Fibroblast of skin of right biceps (primary cell): ENCODE data around the gene SLC25A26.
"Not testable (repeated sequence)": the region's sequence is repeated elsewhere in the genome, so short reads cannot be mapped to it uniquely, and the experiment has no call there.

Experiments used
- DNase-seq: peaks from one replicate; pipeline ENCODE4 v3.0.0-alpha.2; 2013

SLC25A26 gene, protein sequence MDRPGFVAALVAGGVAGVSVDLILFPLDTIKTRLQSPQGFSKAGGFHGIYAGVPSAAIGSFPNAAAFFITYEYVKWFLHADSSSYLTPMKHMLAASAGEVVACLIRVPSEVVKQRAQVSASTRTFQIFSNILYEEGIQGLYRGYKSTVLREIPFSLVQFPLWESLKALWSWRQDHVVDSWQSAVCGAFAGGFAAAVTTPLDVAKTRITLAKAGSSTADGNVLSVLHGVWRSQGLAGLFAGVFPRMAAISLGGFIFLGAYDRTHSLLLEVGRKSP

DNA sequence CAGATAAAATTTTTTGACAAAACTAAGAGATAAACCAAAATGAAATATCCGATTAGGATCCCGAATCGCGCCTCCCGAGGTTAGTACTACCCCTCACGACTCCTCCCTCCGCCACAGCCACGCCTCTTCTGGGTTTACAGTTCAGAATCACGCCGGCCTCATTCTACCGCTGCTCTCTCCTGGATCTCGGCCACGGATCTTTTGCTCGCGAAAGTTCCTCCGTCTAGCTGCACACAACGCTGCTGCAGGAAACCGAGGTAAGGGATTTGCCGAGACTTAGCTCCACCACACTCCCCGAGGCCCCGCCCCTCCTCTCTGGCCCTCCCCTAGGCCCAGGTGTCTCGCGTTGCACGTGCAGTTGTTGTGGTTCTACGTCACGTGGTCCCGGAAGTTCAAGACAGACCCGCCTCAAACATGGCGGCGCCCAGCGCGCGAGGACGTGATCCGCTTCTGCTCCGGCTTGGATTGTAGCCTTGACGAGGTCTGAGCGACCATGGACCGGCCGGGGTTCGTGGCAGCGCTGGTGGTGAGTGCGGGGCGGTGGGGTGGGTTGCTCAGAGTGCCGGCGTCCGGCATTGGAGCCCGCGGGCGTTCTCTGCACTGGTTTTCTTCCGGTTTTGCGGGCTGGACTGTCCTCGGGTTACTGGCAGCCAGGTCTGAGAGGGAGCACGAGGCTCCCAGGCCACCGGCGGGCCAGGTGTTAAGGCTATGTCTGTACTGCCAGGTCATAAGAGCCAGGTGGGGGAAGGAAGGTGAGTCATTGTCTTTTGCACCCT lies at the start of gene SLC25A26:
TSS of gene SLC25A26 (plus strand) at position 400 of the 776 bp plus-strand sequence. CDS start at position 494, 94 bp downstream.
- peak; percentile 95 for DNase-seq

DNA sequence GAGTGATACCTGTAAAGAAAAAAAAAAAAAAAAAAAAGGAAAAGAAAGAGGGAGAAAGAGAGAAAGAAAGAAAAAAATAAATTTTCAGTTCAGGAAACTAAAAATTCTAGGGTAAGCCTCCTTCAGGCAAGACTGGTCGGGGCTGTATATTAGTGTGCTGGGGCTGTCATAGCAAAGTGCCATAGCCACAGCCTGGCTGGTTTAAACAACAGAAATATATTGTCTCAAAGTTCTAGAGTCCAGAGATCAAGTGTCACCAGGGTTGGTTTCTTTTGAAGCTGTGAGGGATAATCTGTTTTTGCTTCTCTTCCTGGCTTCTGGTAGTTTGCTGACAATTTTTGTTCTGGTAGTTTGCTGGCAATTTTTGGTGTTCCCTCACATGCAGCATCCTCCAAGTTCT lies 48.4 kb upstream of the SLC25A26 start:
- DNase-seq = no peak

DNA sequence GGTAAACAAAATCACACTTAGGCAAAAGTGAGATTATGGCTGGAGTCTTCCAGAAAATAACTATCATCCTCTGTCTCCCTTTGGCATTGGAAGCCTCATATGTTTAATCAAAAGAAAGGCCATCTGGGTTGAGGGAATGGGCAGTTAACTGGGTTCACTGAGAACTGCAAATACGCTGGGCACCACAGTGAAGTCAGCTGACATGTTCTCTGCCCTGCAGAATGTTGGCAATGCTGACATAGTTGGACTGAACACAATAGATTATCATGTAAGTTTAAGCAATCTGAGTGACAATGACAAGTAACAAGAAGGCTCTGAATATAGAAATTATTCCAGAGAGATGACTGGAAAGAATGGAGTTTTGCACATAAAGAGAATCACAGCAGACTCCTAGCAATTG lies 43.8 kb upstream of the SLC25A26 start:
- no peak for DNase-seq

DNA sequence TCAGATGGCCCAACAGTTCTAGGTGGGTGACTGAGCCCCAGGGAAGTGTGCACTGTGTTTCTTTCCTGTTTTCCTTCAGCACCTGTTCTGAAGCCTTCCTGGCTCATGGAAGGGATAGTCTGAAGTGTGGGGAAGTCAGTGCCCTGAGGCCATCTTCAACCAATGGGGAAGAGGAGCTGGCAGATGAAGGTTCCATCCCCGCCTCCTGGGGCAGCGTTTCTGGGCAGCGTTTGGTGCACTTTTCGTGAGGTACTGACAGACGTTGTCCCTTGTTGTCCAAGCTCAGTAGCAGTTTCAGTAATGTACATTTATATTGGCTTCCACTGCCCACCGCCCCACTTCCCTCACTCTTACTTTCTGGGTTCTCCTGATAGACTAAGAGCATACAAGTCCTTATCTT lies 42.6 kb upstream of the SLC25A26 start:
- no peak for DNase-seq

DNA sequence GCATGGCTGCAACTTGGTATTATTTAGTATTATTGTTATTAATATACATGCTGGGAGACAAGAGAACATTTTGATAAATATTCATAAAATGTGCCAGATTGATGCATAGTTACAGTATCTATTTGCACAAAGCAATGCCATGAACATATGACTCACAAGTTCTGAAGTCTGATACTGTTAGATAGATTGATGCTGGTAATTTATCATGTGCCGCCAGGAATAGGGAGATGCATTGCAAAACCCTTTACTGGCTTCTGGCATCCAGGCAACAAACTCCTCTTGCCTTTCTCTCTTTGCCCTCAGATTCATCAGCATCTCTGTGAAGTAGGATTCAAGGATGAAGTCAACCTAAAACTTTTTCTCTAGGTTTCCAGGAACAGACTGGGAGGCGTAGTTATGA lies 41.0 kb upstream of the SLC25A26 start:
- DNase-seq = peak; percentile 10

DNA sequence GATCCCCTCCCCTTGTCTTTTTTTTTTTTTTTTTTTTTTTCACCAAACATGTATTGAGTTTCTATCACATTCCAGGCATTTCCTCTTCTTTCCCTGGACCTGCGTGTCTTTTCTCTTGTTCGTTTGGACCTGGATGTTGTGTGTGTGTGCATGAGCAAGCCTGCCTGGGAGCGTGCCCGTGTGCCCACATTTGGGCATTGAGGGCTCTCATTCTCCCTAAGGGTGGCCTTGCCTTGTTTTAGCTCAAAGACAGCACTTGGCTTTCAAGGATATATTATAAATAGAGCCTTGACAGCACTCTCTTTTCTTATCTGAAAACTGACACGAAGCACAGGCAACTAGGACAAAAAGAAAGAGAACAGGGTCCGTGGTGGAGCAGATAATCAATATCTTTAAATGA lies 39.0 kb upstream of the SLC25A26 start:
- no peak for DNase-seq

DNA sequence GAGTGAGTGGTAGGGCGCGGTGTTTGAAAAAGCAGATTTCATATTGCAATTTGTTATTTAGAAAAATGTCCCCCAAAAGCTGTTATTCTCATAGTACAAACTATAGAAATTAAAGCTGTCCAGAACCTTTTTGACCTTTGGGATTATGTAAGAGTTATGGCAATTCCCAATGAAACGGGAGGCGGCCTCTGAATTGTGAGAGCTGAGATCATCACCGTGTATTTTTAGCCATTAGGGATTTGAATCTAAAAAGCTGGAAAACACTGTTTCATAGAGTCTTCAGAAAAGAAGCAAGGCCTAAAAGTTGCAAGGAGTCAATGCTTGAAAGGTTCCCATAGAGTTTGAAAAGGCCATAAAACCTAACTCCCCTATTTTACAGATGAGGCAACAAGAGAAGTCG lies 38.6 kb upstream of the SLC25A26 start:
- no peak for DNase-seq

DNA sequence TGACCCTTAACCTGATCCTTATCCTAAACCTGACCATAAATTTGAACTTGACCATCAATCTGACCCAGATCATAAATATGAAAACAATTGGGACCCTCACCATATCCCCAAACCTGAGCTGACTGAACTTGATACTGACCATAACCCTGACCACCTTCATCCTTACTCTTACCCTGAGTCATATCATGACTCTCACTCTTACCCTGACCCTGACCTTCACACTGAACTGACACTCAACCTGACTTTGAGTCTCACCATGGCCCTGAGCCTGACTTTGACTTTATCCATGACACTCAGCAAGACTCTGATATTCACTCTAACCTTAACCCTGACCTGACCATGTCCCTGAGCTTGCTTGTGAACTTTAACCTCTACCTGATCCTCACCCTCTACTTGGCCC lies 34.3 kb upstream of the SLC25A26 start:
- no peak for DNase-seq

DNA sequence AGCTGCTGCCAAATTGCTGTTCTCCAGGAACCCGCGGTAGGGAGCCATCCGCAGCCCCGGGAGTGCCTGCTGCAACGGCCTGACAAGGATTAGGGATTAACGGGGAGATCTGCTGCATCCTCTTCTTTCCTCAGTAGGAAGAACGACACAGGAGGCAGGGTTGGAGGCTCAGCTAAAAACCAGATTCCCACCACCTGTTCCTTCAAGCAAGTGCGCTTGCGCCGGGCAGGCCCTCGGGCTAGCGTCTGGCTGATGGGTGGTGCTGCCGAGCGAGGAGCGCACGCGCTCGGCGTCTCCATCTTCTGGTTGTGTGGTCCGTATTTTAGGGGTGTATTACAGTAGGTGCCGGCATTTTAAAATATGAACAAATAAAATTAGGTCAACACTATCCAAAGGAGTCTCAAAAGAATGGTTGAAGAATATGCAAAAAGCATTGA lies 25.4 kb upstream of the SLC25A26 start:
- peak; percentile 53 for DNase-seq

DNA sequence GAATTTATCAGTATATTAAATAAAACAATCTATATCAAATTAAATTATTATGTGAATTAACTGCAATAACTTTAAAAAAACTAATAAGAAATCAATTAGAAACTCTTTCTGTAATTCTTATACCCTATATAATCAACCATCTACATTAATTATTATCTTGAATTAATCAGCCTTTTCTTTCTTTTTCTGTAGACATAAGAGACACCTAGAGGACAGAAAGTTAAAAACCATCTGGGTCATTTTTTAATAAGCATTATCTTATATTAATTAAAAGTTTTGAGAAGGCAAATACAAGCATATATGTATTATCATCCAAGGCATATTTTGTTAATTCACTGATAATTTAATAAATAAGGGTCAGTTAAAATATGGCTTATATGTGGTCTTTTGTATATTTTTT lies 24.2 kb upstream of the SLC25A26 start:
- no peak for DNase-seq

DNA sequence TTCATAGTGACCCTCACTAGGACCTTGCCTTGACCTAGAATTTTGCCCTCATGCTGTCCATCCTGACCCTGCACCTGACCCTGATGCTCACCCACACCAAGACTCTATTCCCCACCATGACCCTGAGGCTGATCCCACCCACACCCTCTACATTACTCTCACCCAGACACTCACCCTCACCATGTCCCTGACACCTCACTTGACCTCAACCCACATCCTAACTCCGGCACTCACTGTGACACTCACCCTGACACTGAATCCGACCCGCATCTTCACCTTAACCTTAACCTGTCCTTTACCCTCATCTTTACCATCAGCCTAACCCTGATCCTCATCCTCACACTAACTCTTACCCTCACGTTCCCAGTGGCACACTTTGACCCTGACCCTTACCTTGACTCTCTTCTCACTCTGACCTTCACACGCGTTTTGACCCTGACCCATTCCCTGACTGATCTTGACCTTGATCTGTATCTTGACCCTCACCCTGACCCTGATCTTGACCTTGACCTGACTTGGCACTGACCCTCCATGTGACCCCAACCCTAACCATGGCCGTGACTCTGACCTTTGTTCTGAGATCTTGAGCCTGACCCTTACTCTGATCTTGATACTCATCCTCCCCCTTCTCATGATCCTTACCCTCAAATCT lies 22.2 kb upstream of the SLC25A26 start:
- DNase-seq = no peak

DNA sequence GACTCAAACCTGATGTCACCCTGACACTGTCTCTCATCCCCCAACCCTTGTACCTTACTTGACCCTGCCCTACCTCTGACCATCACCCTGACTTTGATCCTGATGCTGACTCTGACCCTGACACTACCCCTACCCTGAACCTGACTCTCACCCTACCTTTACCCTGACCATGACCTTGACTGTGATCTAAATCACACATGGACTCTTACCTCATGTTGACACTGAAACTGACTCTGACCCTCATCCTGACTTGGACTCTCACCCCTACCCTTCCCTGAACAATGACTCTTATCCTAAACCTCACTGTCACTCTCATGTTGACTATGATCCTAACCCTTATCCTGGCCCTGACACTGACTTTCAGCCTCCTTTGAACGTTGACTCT lies 21.7 kb upstream of the SLC25A26 start:
- no peak for DNase-seq

DNA sequence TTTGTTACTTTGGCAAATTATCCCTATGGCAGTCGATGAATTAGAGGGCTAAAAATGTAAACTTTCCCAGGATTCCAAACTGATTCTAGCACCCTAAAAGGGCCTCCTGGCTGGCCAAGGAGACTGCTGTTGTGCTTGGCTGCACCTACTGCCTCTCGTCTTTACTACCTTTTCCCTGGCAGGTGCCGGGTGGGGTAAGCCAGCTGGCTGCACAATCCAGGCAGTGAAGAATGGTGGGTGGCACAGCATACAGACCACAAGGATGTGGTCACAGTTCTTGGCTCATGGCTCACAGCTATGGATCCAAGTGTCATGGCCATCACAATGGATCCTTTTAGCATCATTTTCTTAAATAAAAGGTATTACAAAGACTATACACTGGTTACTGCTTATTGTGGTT lies 20.7 kb upstream of the SLC25A26 start:
- DNase-seq = no peak

DNA sequence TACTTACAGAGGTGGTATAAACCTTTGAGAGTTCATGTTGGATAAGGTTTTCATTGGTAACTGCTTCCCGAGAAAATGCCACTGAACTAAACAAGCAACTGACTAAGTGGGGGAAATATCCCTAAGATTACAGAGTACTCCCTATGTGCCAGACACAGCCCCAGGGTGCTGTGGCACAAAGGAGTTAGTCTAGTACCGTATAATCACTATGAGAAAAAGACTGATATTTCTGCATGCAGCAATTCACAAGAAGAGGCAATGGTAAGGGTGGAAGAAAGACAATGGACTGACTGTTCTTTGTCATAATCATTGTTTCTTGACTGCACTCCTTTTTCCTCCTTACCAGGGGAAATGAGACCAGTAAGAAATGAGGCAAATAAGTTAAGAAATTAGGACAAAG lies 20.0 kb upstream of the SLC25A26 start:
- DNase-seq = no peak

DNA sequence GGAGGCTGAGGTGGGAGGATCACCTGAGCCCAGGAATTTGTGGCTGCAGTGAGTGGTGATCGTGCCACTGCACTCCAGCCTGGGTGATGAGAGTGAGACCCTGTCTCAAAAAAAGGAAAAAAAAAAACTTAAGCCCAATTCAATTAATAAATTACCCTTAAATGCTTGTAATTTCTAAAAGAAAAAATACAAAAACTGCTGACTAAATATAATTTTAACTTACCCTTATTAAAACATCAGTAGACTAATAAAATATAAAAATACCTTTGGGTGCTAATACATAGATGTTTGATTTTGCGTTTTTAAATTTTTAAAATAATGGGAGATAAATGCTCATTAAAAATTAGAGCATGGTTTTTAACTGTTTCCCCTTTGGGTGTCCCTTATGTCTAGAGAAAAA lies 17.5 kb upstream of the SLC25A26 start:
- no peak for DNase-seq

DNA sequence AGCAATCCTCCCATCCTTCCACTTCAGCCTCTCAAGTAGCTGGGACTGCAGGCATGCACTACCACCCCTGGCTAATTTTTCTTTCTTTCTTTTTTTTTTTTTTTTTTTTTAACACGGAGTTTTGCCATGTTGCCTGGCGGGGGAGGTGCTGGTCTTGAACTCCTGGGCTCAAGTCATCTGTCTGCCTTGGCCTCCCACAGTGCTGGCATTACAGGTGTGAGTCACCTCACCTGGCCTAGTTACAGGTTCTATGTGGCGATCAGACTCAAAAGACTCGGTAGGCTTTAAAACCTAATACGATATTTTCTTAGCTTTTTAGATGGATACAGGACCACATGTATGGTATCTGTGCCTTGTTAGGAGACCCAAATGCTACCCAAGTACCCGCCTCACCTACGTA lies 14.0 kb upstream of the SLC25A26 start:
- DNase-seq = no peak

DNA sequence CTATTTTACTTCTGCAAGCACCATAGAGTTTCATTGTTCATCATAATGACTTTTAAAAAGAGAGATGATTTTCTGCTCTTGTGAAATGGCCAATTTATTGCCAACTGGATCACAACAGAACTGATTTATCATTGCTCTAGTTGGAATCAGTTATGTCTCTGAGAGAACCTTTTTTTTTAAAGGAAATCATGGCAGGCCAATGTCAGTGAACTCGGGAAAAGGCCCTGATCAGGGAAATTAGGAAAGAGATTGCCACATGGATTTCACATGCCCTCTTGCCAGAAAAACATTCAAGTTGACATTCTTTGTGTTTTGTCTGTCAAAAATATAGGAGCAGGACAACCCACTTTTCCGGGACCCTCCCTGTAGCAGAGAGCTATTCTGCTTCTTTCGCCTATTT lies 12.6 kb upstream of the SLC25A26 start:
- no peak for DNase-seq

DNA sequence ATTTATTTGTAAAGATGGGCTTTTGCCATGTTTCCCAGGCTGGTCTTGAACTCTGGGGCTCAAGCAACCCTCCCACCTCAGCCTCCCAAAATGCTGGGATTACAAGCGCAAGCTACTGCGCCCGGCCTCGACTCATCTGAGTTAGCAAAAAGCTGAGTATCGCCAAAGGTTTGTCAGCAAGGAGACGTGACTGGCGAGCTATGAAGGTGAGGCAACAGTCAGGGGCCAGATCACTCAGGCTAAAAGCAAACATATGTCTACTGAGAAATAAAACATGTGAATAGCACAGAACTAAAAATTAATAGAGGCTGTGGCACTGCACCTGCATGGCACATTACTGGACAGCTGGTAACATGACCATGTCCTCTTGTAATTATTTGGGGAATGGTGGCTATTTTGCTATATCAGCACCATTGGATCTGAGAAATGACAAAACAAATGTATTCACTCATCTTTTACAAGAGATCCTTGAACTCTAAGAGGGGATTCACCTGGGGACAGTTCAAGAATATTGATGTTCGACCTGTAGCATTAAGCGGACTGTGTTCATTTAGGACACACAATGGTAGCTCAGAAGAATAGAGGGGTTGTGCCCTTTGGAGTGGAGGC lies 10.0 kb upstream of the SLC25A26 start:
- no peak for DNase-seq

DNA sequence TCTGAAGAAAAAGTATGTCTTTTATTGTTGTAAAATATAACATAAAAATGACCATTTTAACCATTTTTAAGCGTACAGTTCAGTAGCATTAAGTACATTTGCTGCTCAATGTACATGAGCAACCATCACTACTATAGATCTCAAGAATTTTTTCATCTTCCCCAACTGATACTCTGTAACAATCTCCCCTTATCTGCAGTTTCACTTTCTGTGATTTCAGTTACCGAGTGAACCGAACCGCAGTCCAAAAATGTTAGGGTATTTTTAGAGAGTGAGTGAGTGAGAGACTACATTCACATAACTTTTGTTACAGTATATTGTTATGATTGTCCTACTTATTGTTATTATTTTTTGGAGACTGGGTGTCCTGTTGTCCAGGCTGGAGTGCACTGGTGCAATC lies 9.0 kb upstream of the SLC25A26 start:
- DNase-seq = no peak

DNA sequence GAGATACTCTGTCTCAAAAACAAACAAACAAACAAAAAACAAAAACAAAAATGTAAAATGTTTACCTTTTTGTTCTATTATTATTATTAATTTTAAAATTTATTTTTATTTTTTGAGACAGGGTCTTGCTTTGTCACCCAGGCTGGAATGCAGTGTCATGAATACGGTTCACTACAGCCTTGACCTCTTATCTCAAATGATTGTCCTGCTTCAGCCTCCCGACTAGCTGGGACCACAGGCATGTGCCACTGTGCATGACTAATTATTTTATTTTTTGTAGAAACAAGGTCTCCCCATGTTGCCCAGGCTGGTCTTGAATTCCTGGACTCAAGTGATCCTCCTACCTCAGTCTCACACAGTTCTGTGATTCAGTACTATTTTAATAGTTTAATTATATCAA lies 5.7 kb upstream of the SLC25A26 start:
- DNase-seq = no peak

DNA sequence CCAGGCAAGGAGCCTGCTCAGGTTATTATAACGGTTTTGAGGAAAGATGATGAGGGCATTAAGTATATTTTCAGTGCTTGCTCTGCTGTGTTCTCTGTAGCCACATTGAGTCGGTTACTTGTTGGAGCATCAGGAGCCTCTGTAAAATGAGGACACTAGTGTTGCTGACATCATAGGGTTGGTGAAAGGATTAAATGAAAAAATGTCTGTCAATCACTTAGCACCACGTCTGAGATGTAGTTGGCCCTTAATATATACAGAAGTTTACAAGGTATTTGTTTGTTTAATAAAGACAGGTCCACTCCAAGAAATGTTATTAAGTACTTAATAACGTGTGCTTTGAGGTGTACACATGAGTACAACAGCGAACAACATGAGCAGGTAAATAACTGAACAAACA lies 735 bp upstream of the SLC25A26 start:
- no peak for DNase-seq

DNA sequence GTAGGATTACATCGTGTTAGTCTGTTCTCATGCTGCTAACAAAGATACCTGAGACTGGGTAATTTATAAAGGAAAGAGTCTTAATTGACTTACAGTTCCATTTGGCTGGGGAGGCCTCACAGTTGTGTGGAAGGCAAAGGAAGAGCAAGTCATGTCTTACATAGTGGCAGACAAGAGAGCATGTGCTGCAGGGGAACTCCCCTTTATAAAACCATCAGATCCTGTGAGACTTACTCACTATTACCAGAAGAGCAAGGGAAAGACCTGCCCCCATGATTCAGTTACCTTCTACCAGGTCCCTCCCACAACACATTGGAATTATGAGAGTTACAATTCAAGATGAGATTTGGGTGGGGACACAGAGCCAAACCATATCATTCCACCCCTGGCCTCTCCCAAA lies 3.4 kb downstream of the SLC25A26 start:
- DNase-seq = no peak

DNA sequence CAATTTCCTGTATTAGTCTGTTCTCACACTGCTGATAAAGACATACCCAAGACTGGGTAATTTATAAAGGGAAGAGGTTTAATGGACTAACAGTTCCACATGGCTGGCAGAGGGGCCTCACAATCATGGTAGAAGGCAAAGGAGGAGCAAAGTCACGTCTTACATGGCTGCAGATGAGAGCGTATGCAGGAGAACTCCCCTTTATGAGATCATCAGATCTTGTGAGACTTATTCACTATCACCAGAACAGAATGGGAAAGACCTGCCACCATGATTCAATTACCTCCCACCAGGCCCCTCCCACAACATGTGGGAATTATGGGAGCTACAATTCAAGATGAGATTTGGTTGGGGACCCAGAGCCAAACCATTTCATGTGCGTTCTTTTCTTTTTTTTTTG lies 5.3 kb downstream of the SLC25A26 start:
- not testable (repeated sequence) for DNase-seq

DNA sequence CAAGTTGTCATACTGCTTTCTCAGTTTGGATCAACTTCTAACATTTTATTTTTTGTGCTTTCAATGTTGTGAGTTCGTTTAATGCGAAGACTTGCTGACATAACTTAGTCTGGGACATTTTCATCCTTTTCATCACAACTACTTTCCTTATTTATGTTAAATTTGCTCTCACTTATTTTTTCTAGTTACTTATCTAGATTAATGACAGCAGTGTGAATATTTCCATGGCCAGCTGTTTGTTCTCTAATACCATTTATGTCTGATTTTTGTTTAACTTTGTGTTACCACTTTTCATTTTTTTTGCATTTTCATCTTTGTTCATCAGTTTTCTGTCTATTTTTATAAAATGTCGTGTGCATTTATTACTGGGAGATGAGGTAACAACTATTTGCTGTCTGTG lies 6.2 kb downstream of the SLC25A26 start:
- DNase-seq = no peak
